GM19468 (cell line): Measurements from ENCODE around the gene TPP1.

Source experiments
- ATAC-seq: cut with Tn5 transposase; IDR thresholded peaks from one replicate; pipeline ENCODE4 v1.9.1; 2021; ENCODE audit warnings: mild to moderate bottlenecking, moderate library complexity, moderate number of reproducible peaks; ENCODE audit not compliant: unreplicated experiment; ENCODE audit errors: extremely low read depth

The TPP1 gene

GRCh38 chr11:6648501-6648900 lies 29.3 kb upstream of the TPP1 start:
- no peak for ATAC-seq

GRCh38 chr11:6647836-6648235 lies 28.6 kb upstream of the TPP1 start:
- ATAC-seq, result no peak

- ATAC-seq, result peak; percentile 61
These were observed 27.9 kb upstream of the TPP1 start for GRCh38 chr11:6646918-6647679.

- ATAC-seq, result no peak
These were observed 27.3 kb upstream of the TPP1 start for GRCh38 chr11:6646576-6646917.

- ATAC-seq, result no peak
These were observed 26.8 kb upstream of the TPP1 start for GRCh38 chr11:6646071-6646470.

- no peak for ATAC-seq
These were observed 23.7 kb upstream of the TPP1 start for GRCh38 chr11:6642957-6643356.

GRCh38 chr11:6640985-6641701 lies 21.9 kb upstream of the TPP1 start:
- no peak for ATAC-seq

- no peak for ATAC-seq
These were observed 21.1 kb upstream of the TPP1 start for GRCh38 chr11:6640036-6640984.

GRCh38 chr11:6638429-6638828 lies 19.2 kb upstream of the TPP1 start:
- ATAC-seq, result no peak

- no peak for ATAC-seq
These were observed 18.6 kb upstream of the TPP1 start for GRCh38 chr11:6637871-6638270.

- no peak for ATAC-seq
These were observed 17.3 kb upstream of the TPP1 start for GRCh38 chr11:6636480-6636879.

- no peak for ATAC-seq
These were observed 16.1 kb upstream of the TPP1 start for GRCh38 chr11:6635082-6635932.

GRCh38 chr11:6634534-6634933 lies 15.3 kb upstream of the TPP1 start:
- no peak for ATAC-seq

GRCh38 chr11:6633422-6634408 lies 14.5 kb upstream of the TPP1 start:
- no peak for ATAC-seq

- no peak for ATAC-seq
These were observed 13.2 kb upstream of the TPP1 start for GRCh38 chr11:6632116-6633073.

- ATAC-seq, result no peak
These were observed 12.2 kb upstream of the TPP1 start for GRCh38 chr11:6631361-6631890.

GRCh38 chr11:6630632-6631291 lies 11.5 kb upstream of the TPP1 start:
- no peak for ATAC-seq
